NCI-H226 (cell line): ENCODE results near the gene GRAP.
"Not testable (repeated sequence)": the region's sequence is repeated elsewhere in the genome, so short reads cannot be mapped to it uniquely, and the experiment has no call there.

Source experiments
- DNase-seq: peaks from one replicate; pipeline ENCODE4 v3.0.0-alpha.2; 2015

GRAP gene

DNA sequence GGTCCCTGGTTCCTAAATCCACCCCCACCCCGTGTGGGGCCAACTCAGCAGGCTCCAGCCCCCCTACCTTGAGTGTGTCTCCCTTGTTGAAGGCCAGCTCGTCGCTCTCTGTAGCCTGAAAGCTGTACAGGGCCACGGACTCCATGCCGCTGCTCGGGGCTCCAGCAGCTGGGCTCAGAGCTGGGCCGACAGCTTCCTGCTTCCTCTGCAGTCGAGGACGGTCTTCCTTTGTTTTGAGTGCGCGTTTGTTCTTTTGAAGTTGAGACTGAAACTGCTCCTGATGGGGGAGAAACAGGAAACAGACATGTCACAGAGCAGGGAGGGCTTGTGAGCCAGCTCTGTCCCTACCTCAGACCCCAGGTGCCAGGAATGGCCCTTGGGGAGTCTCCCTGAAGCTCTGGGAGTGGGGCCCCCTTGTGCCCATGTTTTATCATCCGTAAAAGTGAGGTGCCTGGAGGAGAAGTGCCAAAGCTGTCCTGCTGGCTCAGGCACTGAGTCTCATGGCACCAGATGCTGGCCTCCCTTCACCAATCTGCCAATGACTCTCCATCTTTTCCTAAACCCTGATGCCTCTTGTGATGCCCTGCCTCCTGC lies at the start of gene GRAP:
GRAP (minus strand) TSS at position 176 of the 594 bp plus-strand sequence; CDS start at position 145, 31 bp downstream.
- not testable (repeated sequence) for DNase-seq

DNA sequence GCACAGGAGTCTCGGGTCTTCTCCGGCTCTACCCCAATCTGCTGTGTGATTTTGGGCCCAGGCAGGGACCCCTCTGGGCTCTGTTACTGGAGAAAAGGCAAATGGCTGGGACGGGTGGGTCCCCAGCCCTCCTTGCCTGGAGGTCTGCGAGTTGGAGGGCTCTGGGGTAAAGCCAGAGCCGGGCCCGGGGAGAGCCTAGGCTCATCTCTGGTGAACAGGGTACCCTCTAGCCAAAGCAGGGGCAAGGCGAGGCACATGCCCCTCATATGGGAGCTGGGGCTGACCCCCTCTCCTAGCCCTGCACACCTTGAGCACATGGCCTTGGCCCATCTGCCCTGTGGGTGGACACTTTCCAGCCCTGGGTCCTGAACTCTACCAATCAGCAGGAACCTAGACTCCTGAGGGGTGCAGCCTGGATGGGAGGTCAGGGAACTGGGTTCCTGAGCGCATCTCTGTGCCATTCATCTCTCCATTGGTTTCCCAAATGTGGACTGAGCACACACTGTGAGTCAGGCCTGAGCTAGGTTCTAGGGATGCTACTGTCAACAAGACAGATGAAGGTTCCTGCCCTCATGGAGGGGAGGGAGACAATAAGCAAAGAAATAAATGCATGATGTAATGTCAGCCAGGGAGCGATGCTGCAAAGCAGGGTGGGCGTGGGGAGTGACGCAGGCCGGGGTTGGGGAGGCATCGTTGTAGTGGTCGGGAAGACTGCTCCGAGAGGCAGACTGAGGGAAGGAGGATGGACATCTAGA lies 47.1 kb upstream of the GRAP start:
- peak; percentile 0 for DNase-seq

DNA sequence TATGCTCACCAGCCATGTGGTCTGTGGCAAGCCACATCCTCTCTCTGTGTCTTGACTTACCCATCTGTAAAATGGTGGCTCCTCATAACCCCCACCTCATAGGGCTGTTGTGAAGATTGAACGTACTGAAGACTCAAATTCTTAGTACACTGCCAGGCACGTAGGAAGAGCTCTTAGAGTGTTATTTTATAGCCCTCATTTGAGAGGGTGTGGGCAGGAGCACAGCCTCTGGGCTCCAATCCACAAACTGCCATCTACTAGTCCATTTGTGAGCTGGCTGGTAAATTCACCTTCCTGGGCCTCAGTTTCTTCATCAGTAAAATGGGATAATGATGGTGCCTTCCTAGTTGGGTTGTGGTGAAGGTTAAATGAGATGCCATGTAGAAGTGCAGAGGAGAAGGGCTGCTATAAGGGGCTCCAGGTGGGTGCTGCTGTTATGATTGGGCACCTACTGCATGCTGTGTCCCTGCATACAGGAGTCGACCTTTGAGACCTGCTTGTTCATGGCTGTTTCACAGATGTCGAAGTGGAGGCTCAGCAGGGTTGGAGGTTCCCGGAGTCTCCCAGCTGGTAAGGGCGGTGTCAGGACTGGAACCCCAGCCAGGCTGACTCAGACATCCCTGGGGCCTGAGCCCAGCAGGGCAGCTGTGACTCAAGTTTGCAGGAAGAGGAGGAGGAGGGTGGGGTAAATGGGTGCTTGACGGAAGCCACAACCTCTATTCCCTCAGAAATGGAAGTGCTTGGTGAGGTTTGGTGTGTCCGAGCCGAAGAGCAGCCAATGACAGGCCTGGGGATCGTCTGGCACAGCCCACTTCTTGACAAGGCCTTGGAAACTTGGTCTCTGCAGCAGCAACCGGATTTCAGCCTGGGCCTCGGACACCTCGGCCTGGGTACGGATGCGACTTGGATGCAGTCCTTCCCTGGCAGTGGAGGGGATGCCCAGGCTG lies 46.3 kb upstream of the GRAP start:
- DNase-seq, result peak; percentile 46

DNA sequence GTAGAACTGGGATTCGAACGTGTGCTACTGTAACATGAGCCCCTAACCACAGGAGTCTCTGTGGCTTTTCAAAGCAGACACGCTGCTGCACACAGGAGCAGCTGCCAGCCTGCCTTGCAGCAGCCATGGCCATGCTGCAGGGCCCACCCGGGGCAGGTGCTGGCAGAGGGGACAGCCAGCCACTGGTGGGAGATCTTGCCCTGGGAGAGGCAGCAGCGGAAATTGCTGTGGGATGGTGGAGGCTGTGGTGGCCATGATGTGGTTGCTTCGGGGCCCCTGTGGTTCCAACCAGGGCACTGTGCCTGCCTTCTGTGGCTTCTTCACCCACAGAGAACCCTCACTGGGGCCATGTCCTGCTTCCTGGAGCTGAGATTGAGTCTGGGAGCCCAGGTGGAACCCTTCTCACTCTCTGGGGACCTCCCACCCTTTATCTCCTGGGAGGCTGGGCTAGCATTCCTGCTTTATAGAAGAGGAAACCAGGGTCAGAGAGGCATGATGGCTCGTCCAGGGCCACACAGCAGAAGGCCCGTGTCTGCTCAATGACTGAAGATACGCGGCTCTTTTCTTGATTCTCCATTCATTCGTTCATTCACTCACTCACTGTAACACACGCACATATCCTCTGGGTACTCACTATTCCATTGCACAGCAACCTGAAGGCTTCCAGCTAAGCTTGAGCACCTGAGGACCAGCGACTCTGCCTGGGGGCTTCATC lies 43.5 kb upstream of the GRAP start:
- not testable (repeated sequence) for DNase-seq

DNA sequence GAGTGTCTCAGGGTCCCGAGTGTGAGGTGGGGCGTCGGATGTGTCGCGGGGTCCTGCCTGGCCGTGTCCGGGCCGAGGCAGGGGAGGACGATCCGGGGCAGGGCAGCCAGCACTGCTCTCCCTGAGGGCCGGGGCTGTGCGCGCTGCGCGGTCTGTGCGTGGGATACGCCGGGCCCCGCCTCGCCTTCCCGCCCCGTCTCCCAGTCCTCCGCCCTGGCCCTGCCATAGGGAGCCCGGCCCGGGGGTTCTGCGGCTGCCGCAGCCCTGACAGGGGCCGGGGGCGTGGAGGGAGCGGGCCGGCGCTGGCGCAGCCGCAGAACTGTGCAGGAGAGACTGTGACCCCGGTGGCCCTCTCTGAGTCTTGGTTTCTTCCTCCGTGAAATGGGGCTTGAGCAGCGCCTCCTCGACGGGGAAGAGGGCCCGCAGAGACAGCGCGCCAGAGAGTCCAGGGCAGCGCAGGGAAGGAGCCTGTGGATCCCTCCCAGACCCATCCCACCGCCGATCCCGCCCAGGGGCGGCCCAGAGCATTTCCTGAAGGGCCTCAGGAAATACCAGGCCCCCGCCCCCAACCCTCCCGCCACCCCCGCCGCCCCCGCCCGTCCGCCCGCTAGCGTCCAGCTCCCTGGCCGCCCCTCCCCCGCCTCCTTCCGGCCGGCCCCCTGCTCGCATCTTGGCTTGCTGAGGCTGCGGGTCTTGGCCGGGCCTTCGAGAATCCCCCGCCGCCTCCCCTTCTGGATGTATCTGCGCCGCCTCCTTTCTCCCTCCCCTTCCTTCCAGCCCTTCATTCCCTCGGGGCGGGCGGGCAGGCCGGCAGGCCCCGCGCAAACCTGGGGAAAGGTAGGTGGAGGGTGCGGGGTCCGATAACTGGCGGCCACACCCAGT lies 42.3 kb upstream of the GRAP start:
- DNase-seq, result not testable (repeated sequence)

DNA sequence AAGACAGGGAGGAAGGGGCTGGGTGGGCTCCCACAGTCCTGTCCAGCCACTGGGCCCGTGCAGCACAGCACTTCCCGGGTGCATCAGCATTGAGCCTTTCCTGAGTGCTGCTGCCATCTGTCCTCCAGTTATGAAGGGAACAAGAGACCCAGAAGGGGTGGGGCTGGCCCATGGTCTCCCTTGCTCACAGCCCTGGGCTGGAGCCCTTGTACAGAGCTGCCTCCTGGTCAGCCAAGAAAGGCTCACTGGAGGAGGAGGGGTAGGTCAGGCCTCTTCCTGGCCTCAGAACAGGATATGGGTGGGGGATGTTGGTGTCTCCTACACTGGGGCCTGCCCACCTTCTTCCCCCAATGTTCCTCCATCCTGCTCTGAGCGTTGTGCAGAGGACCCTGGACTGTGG lies 30.6 kb upstream of the GRAP start:
- not testable (repeated sequence) for DNase-seq

DNA sequence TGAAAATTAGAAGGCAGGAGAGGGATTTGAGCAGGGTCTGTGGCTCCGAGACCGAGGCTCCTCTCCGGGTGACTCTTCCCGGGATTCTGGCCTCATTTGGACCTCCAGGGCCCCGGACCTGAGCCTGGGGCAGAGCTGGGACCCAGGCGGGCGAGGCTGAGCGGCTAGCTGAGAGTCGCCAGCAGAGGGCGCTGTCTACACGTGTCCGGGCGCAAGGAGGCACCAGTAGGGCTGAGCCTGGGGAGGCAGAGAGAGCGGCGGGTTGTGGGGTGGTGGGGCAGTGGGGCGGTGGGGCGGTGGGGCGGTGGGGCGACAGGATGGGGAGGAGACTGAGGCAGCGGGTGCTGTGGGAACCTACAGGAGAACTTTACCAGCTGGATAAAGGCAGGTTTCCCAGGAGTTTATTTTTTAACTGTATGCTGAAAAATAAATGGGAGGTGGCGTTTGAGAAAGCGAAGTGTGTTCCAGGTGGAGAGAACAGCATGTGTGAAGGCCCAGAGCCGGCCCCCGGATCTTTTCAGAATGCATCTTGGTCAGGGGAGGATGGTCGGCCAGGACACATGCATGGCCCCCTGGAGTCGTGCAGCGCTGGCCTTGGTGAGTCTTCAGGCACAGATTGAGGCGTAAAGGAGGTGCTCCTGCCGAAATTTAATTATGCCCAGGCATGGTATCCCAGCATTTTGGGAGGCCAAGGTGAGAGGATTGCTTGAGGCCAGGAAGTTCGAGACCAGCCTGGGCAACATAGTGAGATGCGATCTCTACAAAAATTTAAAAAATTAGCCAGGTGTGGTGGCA lies 29.8 kb upstream of the GRAP start:
- DNase-seq, result not testable (repeated sequence)

DNA sequence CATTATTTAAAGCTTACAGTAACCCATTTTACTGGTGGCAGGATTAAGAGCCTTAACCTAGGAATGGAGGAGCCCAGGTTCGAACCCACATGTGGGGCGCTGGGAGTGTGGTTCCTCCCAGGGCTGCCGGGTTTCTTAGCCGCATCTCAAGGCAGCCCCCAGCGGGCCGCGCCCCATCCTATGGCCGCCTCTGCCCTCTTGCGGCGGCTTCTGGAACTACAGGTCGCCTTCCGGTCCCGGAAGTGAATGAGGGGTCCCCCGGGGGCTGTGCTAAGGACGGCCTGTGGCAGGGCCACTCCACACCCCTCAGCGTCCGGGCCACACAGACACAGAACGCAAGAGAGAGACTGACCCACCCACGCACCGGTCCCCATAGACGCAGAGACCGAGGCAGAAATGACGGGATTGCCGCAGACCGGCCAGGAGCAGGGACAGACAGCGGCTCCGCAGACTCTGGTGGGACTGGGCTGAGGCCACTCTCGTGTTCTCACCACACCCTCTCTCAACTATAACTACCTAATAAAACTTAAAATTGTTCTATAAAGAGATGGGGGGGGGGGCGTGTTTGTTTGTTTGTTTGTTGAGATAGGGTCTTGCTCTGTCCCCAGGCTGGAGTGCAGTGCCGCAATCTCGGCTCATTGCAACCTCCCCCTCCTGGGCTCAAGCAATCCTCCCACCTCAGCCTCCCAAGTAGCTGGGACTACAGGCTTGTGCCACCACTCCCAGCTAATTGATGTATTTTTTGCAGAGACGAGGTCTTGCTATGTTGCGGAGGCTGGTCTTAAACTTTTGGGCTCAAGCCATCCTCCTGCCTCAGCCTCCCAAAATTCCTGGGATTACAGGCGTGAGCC lies 23.8 kb upstream of the GRAP start:
- DNase-seq, result not testable (repeated sequence)

DNA sequence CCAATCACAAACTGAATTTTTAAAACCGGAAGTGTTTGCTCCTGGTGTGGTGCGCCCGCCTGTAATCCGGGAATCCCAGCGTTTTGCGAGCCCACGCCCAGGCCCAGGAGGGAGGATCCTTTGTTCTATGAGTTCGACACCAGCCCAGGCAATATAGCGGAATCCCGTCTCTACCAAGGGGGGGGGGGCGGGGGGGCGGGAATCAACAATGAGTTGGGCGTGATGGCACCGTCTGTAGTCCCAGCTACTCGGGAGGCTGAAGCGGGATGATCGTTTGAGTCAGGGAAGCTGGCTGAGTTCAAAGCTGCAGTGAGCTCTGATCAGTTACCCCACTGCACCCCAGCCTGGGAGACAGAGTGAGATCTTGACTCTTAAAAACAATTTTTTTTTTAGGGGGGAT lies 17.6 kb upstream of the GRAP start:
- peak; percentile 0 for DNase-seq

DNA sequence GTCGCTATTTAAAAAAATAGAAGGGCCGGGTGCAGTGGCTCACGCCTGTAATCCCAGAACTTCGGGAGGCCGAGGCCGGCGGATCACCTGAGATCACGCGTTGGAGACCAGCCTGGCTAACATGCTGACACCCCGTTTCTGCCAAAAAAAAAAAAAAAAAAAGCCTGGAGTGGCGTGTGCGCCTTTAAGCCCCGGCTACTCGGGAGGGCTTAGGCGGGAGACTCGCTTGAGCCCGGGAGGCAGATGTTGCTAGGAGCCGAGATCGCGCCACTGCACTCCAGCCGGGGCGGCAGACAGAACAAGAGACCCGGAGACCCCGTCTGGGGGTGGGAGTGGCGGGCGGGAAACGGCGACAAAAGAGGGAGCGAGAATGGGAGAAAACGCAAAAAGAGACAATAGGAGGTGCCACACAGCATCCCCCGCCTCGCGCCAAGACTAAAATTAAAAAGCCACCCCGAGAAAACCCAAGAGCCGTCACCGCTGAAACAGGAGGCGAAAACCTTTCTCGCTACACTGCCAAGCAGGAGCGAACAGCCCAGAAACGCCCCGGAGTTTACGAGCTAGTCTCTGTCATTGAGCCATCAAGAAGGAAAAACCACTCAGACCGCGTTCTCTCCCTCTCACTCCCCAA lies 16.7 kb upstream of the GRAP start:
- not testable (repeated sequence) for DNase-seq

DNA sequence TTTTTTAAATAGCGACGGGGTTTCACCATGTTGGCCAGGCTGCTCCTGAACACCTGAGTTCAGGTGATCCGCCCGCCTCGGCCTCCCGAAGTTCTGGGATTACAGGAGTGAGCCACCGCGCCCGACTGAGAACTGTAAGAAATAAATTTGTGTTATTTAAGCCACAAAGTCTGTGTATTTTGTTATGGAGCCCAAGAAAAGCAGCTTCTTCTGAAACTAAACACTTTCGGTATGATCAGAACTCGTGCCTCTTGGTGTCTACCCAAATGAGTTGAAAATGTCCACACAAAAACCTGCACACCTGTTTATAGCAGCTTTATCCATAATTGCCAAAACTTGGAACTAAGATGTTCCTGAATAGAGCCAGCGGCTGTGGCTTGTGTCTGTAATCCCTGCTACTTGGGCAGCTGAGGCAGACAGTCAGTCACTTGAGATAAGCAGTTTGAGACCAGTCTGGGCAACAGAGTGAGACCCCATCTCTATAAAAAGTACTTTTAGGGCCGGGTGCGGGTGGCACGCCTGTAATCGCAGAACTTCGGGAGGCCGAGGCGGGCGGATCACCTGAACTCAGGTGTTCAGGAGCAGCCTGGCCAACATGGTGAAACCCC lies 16.1 kb upstream of the GRAP start:
- not testable (repeated sequence) for DNase-seq

DNA sequence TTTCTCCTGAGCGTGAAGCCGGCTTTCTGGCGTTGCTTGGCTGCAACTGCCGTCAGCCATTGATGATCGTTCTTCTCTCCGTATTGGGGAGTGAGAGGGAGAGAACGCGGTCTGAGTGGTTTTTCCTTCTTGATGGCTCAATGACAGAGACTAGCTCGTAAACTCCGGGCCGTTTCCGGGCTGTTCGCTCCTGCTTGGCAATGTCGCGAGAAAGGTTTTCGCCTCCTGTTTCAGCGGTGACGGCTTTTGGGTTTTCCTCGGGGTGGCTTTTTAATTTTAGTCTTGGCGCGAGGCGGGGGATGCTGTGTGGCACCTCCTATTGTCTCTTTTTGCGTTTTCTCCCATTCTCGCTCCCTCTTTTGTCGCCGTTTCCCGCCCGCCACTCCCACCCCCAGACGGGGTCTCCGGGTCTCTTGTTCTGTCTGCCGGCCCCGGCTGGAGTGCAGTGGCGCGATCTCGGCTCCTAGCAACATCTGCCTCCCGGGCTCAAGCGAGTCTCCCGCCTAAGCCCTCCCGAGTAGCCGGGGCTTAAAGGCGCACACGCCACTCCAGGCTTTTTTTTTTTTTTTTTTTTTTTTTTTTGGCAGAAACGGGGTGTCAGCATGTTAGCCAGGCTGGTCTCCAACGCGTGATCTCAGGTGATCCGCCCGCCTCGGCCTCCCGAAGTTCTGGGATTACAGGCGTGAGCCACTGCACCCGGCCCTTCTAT lies 15.4 kb upstream of the GRAP start:
- DNase-seq, result not testable (repeated sequence)

DNA sequence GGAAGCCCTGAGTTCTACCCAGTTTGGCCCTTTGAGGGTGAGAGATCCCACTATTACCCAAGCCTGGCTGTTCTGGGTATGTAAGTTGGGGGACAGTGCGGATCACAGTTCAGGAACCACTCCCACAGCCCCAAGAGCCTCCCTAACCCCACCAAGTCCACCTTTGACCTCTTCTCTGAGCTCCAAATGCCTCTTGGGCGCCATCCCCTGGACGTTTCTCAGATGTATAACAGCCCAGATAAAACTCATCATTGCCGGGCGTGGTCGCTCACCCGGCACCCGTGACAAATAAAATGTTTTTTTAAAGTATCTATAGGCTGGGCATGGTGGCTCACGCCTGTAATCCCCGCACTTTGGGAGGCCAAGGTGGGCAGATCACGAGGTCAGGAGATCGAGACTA lies 8.7 kb upstream of the GRAP start:
- not testable (repeated sequence) for DNase-seq

DNA sequence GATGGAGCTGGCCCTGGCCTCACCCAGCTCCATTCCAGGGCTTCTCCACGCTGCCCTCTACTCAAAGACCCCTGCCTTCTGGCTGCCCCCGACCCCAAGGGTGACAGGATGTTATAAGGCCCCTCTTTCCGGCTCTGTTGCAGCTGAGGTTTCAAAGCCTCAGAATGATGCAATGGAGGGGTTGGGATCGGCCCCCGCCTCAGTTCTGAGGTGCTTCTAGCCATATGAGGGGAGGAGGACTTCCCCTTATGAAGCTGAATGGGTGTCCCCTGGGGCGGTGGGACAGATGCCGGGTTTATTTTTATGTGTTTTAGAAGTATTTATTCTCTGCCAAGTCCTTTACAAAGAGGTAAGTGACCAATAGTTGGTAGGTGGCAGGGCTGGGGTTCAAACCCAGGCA lies 2.1 kb upstream of the GRAP start:
- DNase-seq, result not testable (repeated sequence)

DNA sequence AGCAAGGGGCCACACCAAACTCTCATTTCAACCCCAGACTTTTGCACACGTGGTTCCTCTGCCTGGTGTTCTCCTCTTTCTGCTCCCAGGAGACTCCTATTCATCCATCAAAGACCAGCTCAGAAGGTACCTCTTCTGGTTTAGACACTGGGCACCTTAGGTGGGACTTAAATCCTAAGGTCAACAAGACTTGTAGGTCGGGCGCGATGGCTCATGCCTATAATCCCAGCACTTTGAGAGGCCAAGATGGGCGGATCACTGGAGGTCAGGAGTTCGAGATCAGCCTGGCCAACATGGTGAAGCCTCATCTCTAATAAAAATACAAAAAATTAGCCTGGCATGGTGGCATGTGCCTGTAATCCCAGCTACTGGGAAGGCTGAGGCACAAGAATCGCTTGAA lies 753 bp upstream of the GRAP start:
- DNase-seq, result not testable (repeated sequence)

DNA sequence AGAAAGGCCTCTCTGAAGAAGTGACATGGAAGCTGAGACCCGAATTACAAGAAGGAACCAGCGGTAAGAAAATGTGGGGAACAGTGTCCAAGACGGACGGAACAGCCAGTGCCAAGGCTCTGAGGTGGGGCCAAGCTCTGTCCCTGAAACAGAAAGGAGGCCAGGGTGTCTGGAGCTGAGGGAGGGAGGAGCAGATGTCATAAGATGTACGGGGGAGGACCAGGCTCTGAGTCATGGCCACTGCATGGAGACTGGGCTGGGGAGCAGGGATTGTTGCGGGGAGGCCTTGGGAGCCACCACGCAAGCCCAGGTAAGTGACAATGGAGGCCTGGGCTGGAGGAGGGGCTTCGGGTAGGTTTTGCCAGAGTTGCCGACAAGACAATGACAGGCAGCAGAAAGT lies 2.1 kb downstream of the GRAP start:
- DNase-seq, result not testable (repeated sequence)

DNA sequence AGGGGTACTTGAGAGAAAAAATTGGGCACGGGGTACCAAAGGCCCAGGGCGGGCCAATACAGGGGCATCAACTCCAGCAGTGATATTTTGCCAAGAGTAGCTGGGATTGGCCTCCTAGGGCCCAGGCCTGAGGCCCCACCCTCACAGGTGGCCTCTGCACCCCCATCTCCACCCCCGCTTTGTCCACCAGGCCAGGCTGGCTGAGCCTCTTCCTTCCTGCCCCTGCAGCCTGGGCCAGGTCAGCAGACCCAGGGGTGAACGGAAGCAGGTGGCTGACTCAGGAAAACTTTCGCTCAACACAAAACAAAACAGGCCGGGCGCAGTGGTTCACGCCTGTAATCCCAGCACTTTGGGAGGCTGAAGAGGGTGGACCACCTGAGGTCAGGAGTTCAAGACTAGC lies 3.7 kb downstream of the GRAP start:
- not testable (repeated sequence) for DNase-seq

DNA sequence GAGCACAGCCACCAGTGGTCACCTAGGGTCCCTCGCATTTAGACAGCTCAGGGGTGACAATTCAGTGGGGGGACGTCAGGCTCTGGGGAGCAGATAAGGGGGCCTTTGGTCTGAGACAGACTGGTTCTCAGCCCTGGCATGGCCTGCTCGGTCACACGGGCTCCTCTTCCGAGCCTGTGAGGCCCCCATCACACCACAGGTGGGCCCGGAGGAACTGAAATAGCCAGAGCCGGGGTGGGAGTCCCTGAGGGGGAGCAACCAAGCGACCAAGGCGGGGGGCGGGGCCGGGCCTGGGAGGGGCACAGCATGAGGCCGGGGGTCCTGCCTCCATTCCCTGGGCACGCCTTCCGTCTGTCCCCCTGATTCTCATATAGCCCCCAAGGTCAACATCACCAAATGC lies 4.4 kb downstream of the GRAP start:
- DNase-seq, result not testable (repeated sequence)
